NCI-H748 treated with DMSO at 0.1 percent for 48 hours (cell line): ENCODE data around the gene POLR3K.

Experiments used
- DNase-seq: peaks from one replicate; lab custom pipeline; 2025; lab: John Stamatoyannopoulos, UW

POLR3K gene

GRCh38 chr16:78444-79150 is 25.2 kb upstream of the POLR3K start:
- no peak for DNase-seq

GRCh38 chr16:77807-78443 is 24.5 kb upstream of the POLR3K start, which contains the start of gene MPG:
Gene MPG (plus strand): TSS chr16:78225. CDS start chr16:78310, 85 bp downstream.
- DNase-seq, result no peak

DNA sequence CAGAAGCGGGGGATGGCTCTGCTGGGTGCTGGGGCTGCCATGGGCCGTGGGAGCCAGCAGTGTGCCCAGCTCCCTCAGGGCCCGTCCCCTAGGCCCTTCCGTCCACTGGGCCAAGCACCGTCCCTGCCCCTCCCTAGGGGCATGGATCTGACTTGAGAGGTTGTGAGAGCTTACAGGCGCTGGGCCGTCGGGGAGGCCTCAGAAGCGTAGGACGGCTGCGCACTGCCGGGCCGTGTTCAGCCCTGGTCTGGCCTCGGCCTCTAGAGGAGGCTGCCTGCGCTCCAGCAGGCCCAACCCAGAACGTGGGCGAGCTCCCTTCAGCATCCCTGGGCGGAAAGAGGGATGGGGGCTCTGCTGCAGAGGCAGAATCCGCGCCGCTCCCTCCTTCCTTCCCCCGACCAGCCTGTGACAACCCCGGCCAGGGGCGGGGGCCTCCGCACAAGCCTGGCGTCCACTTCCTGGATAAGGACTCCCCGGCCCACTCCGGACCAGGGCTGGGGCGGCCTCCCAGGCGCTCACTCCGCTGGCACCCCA is 23.9 kb upstream of the POLR3K start:
- no peak for DNase-seq

GRCh38 chr16:76535-77272 is 23.3 kb upstream of the POLR3K start:
- no peak for DNase-seq

GRCh38 chr16:75580-76501 is 22.4 kb upstream of the POLR3K start:
- DNase-seq, result no peak

DNA sequence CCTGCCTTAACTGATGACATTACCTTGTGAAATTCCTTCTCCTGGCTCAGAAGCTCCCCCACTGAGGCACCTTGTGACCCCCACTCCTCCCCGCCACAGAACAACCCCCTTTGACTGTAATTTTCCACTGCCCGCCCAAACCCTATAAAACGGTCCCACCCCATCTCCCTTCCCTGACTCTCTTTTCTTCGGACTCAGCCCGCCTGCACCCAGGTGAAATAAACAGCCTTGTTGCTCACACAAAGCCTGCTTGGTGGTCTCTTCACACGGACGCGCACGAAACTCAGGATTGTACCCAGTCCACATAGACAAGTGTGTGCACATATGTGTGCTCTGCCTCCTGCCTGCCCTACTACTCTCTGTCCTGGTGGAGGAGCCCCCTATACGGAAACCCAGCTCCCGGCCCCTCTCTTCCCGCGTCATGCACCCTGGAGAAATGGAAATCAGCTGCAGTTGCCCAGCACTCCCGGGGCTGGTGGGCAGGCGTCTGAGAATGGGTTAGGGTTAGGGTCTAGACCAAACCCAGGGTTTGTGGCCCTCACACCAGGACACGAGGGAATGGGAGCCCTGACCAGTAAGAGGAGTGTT is 21.4 kb upstream of the POLR3K start:
- no peak for DNase-seq

- DNase-seq, result no peak
These were observed 20.8 kb upstream of the POLR3K start for GRCh38 chr16:74051-74746.

- no peak for DNase-seq
These were observed 19.4 kb upstream of the POLR3K start, which contains the start of gene RHBDF1 for GRCh38 chr16:72561-73548. Gene RHBDF1 (minus strand): TSS chr16:72631. CDS start chr16:65015, 7,616 bp downstream.

- no peak for DNase-seq
These were observed 18.4 kb upstream of the POLR3K start for GRCh38 chr16:71540-72401.

DNA sequence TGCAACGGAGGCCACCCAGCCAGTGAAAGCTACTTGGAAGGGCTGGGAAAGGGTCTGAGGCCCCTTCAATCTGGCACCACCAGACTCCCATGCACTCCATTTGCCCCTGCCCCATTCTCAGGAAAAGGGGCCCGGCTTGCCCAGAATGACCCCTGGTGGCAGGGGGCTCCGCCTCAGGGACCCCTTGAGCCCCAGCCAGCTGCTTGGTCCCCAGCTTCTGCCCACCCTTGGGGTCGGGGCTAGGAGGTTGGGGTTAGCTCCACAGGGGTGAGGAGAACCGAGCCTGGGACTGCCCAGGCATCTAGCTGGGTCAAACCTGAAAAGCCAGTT is 17.8 kb upstream of the POLR3K start:
- DNase-seq, result no peak

- DNase-seq, result no peak
These were observed 15.8 kb upstream of the POLR3K start for GRCh38 chr16:69181-69580.

DNA sequence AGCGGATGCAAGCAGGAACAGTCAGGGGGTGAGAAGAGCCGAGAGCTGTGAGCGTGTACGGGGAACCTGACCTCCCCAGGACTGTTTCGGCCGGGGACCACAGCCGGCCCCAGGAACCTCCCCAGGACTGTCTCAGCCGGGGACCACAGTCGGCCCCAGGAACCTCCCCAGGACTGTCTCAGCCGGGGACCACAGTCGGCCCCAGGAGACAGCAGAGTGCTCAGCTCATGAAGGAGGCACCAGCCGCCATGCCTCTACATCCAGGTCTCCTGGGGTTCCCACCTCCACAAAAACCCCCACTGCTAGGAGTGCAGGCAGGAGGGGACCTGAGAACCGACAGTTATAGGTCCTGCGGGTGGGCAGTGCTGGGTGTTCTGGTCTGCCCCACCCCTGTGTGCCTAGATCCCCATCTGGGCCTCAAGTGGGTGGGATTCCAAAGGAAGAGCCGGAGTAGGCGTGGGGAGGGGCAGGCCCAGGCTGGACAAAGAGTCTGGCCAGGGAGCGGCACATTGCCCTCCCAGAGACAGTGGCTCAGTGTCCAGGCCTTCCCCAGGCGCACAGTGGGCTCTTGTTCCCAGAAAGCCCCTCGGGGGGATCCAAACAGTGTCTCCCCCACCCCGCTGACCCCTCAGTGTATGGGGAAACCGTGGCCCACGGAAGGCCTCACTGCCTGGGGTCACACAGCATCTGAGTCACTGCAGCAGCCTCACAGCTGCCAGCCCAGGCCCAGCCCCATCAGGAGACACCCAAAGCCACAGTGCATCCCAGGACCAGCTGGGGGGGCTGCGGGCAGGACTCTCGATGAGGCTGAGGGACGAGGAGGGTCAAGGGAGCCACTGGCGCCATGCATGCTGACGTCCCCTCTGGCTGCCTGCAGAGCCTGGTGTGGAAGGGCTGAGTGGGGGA is 14.7 kb upstream of the POLR3K start:
- DNase-seq, result no peak

DNA sequence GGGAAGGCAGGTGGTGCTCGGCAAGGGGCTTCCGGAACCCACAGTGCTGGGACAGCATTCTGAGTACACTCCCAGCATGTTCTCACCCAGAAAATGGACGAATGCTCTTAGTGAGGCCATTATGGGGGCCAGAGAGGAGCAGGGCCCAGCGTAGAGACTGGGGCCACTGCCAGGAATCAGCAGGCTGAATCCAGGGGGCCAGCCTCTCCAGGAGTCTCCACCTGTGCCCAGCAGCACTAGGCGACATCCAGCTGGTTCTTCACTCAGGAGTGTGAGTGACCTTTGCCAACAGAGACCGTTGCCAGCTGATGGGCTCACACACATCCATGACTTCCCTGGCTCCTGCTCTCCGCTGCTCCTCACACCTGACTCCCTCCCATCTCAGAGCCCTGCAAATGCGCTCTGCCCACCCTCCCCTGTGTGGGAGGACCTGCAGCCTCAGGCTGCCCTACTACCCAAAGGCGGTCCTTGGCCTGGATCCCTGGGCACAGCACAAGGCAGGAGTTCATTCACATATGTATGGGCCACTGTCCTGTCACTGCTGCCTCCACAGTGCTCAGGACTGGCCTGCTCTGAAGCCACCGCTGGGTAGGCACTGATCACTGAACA is 13.9 kb upstream of the POLR3K start:
- no peak for DNase-seq

GRCh38 chr16:66309-67182 is 13.1 kb upstream of the POLR3K start:
- DNase-seq, result no peak

DNA sequence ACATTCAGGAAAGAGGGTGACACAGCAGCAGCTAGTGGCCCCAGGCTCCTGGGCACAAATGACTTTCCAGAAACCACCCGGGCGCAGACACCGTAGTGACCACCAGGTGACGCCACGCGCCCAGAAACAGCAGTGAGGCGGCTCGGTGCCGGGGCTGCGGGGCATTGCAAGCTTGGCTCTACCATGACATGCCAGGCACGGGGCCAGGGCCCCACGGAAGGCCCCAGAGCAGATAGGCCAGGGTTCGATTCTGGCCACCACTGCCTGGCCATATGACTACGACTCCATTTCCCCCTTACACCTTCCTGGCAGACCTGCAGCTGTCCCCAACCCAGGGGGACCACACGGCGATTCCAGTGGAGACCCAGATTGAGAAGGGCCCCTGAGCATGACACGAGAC is 12.3 kb upstream of the POLR3K start:
- DNase-seq, result peak; percentile 27

- DNase-seq, result no peak
These were observed 11.5 kb upstream of the POLR3K start for GRCh38 chr16:64914-65255.
